ENCODE measurements around the gene CLDN19. TPM values are rescaled to one million over a fixed set of nuclear protein-coding genes. Genes with fewer than 3 reads are reported as not detected.

CLDN19 gene, protein sequence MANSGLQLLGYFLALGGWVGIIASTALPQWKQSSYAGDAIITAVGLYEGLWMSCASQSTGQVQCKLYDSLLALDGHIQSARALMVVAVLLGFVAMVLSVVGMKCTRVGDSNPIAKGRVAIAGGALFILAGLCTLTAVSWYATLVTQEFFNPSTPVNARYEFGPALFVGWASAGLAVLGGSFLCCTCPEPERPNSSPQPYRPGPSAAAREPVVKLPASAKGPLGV
- total RNA-seq = not detected

DNA sequence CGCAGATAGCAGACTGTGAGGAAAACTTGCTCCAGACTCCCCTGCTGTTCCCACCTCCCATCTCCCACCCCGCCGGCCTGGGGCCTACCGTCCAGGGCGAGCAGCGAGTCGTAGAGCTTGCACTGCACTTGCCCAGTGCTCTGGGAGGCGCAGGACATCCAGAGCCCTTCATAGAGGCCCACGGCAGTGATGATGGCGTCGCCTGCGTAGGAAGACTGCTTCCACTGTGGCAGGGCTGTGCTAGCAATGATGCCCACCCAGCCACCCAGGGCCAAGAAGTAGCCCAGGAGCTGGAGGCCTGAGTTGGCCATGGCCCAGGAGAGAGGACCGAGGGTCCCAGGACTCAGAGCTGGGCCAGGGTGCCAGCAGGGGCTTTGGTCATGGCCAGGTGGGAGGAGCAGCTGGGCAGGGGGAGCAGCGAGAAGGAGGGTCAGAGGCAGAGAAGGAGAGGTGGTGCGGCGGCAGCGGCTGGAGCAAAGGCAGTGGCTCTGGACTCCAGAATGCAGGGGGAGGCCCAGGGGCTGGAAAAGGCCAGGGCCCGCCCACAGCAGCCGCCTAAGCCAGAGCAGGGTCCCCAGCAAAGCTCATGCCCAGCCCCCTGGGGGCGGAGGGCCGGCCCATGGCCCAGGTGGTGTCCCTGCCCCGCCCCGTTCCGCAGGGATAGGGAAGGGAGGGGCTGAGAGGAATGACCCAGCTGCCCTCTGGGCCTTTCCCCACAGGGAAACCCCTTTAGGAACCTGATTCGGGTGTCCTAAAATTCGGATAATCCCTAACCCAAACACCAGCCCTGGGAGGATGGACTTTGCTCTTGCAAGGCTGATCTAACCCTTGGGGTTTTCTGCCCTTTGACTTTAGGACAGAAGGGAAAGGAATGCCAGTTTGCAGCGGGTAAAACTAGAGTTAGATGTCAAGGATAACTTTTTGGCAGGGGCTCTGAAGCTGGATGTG, at the start of gene CLDN19:
Gene CLDN19 (minus strand): TSS at position 484 of the 948 bp plus-strand sequence. CDS start 173 bp downstream, at position 311.
- ChIA-PET CTCF (no interaction called here), POLR2A (no interaction called here)

DNA sequence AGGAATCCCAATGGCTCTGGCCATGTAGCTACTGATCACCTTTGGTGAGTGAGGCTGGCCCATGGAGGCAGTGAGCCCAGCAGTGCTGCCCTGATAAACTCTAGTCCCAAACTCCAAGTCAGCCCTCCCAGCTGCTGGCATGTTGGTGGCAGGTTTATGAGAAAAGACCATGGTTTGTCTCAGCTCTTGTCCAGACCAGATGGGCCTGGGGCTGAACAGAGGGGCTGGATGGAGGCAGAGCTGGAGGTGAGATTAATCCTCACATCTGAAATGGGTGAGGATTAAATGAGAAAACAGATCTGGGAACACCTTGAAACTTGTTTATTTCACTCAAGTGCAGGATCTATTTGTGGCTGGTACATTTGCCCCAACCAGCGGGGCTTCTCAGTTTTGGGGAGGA, 48.0 kb upstream of the CLDN19 start:
- ChIA-PET POLR2A (no interaction called here), CTCF (no interaction called here)

DNA sequence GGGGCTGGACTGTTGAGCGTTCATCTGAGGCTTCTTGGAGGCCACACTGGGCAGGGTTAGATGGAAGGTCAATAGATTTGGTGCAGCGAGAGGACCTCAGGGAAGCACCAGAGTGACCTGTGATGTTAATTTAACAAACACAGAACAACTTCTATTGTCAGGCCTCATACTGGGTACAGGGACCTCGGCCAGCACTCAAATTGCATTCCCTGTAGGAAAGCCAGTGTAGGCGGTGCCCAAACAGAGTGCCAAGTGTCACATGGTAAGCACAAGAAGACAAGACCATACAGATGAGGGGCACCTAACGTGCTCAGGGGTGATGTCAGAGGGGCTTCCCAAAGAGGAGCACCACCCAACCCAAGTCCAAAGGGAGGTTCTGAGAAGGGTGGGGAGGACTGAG, 46.1 kb upstream of the CLDN19 start:
- ChIA-PET CTCF (no interaction called here), POLR2A (no interaction called here)

DNA sequence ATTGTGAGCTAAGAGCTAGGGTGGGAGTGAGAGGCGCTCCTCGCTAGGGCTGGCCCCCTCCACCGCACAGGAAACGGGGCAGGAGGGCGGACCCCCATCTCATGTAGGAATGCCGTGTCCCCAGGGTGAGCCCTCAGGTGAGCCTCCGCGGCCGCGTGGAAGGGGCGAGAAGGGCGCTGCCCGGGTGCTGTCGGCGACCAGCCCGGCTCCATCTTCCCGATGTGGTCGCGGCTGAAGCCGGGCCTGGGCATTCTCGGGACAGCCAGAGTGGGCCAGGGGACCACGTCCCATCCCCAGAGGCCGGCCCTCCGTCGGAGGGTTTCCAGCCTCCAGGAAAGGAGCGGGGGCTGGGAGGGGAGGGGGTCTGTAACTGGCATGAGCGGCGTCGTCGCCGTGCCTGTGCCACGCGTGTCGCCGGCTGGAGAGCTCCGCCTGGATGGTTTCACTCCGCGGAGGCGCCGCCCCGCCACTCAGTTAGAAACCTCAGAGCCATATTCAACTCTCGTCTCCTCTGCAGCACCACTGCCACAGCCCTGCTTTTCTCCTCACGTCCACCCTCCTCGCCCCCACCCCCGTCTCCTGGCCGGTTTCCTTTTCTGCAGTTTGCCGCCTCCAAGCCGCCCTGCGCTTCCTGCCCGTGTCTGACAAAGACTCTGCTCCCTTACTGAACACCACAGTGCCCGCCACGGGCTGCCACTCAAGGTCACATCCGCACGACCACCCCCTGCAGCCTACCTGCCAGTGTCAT, 45.1 kb upstream of the CLDN19 start, which contains the start of gene TMEM269:
Gene TMEM269 (plus strand): TSS at position 46 of the 748 bp plus-strand sequence. CDS start 4,903 bp downstream, outside the sequence.
- ChIA-PET CTCF (no interaction called here), POLR2A (no interaction called here)

DNA sequence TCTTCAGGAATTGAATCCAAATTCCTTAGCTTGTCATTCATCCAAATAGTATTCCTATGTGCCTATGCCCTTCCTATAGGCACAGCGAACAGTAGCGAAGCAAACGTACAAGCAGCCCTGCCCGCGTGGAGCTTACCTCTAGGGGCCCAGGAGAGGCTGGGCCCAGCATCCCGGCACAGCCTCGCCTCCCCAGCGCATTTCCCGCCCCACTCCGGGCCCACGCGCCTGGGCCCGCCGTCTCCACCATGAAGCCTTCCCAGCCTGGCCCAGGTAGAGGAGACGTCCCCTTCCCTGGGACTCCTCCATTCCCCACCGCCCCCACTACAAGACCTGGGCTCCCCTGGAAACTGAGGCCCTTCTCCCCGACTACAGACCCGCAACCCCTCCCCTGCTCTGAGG, 44.5 kb upstream of the CLDN19 start:
- CTCF ChIA-PET = no interaction called here

DNA sequence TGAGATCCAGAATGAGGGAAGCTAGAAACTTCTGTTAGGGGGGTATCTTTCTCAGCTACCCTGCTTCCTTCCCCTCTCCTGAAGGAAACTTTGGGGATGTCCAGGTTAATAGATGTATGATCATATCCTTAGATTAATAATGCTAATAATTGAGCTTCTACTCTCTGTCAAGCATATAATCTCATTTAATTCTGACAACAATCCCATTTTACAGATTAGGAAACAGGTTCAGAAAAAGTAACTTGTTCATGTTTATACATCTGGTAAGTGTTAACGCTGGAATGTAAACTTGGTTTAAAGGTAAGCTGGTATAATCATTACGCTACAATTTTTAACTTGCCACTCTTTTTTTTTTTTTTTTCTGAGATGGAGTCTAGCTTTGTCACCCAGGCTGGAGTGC, 43.1 kb upstream of the CLDN19 start:
- ChIA-PET CTCF (interaction anchor here (0.7 to 1.4 kb wide), 2 partner anchors 34 to 290 kb away, joined by 3 to 5 read pairs; no protein-coding TSS in a partner anchor), POLR2A (interaction anchor here (0.6 kb wide), 1 partner anchor 15 kb away, joined by 3 read pairs; no protein-coding TSS in a partner anchor)

More for the DNA sequence above, 44.5 kb upstream of the CLDN19 start:
- POLR2A ChIA-PET = interaction anchor here (1.1 kb wide), 1 partner anchor 17 kb away, joined by 4 read pairs; the partner anchor contains the start of genes C1orf50 and P3H1

DNA sequence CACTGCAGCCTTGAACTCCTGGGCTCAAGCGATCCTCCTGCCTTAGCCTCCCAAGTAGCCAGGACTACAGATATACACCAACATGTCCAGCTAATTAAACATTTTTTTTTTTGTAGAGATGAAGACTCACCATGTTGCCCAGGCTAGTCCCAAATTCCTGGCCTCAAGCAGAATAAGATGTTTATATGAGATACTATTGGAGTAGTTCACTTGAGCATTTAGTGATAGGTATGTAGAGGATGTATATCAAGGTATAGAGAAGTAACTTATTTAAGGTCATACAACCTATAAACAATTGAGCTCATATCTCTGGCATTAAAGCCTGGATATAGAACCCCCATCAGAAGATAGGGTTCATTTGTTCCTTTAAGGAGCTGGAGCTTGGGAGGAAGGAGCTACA, 40.1 kb upstream of the CLDN19 start:
- CTCF ChIA-PET = interaction anchor here (1.2 to 2.3 kb wide), 3 partner anchors 9 to 133 kb away, joined by 3 to 7 read pairs (median 4); partner anchors contain the start of genes C1orf50 and P3H1

DNA sequence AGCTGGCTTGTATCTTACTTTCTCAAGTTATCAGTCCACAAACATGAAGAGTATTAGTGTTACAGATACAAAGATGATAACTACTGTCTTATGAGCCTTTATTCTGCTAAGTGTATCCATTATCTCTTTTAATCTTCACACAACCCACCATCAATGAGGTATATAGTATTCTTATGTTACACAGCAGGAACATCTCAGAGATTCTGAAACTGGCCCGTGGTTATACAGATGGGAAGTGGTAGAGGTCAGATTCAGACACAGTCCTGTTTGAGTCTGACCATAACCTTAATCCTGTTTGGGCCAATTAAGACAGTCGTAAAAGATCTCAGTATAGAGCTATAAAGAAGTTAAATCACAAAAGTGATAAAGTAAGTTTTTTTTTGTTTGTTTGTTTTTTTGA, 39.7 kb upstream of the CLDN19 start:
- CTCF ChIA-PET = interaction anchor here (1.2 to 2.3 kb wide), 3 partner anchors 9 to 133 kb away, joined by 3 to 7 read pairs (median 4); partner anchors contain the start of genes C1orf50 and P3H1
- POLR2A ChIA-PET = no interaction called here

More for the DNA sequence above, 40.1 kb upstream of the CLDN19 start:
- POLR2A ChIA-PET = interaction anchor here (0.8 kb wide), 1 partner anchor 13 kb away, joined by 5 read pairs; the partner anchor contains the start of genes C1orf50 and P3H1

DNA sequence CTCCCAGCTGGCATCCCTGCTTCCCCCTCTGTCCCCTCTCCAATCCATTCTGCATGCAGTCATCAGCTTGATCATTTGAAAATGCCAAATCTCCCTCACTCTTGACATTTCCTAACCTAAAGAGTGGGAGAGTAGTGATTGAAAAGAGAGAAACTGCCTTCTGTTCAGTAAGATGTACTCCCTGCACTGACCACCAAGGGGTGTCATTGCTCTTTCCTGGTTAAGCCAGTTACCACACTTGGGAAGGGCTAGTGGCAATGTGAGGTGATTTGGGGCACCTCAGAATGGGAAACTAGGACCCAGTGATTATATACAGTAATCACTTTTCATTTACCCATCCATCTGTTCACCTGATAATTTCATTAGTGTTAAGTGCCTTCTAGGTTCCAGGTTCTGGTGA, 37.8 kb upstream of the CLDN19 start:
- POLR2A ChIA-PET = interaction anchor here (1.2 kb wide), 1 partner anchor 11 kb away, joined by 3 read pairs; the partner anchor contains the start of genes C1orf50 and P3H1
- CTCF ChIA-PET = interaction anchor here (1.0 to 1.3 kb wide), 4 partner anchors 10 to 145 kb away, joined by 3 to 4 read pairs (median 3); partner anchors contain the start of gene ZNF691

DNA sequence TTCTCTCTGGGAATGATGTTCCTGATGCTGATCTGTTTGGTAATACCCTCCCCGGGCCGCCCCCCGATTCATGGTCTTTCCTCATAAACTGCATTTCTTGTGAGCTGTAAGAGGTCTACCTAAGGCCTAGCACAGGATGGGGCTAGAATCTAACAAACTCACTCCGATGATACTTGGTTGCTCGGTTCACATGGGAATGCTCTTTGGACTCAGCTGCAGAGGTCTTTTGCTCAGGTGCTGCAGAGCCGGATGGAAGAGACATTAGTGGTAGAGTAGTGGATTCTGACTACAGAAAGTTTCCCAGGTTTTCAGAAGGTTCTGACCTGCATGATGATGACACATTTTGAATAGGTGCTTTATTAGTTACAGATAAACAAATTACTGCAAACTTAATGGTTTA, 36.5 kb upstream of the CLDN19 start:
- ChIA-PET POLR2A (no interaction called here), CTCF (interaction anchor here (1.1 to 1.3 kb wide), 2 partner anchors 8 to 137 kb away, joined by 4 read pairs; no protein-coding TSS in a partner anchor)

DNA sequence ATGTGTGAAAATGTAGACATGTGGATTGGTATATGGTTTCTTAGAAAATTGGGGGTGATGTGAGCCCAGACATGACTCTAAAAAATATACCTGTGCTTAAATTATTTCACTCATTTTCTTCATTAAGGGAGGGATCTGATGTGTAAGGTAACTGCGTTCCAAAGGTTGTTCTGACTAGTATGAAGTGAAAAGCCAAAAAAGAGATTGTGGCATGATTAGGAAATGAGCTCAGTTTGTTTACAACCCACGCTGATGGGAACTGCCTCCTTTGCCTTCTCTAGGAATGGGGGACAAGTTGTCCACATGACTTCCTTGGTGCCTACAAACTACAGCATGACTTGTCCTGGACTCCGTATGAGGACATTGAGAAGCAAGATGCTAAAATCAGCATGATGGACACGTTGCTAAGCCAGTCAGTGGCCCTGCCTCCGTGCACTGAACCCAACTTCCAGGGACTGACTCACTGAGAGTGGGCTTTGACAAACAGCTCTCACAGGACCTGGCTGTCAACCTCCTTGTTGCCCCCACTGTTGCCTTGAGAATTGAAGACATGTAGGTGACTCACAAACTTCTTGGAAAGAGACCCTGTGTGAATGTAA, 35.0 kb upstream of the CLDN19 start:
- ChIA-PET POLR2A (no interaction called here), CTCF (interaction anchor here (0.6 kb wide), 1 partner anchor 856 kb away, joined by 4 read pairs; no protein-coding TSS in a partner anchor)

DNA sequence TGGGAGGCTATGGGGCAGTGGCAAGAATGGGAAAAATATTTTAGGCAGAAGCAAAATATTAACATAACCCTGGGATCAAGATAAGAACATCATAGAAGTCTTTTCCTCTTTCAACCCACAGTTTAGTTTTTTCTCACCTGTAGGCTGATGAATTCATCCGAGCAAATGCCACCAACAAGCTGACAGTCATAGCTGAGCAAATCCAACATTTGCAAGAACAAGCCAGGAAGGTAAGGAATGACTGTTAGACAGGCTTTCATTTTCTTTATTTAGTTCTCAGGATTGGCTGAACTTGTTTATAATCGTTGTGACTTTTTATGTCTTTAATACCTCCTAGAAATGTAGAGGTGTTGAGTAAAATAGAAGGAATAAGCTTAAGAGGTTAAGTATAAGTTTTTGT, 33.4 kb upstream of the CLDN19 start:
- ChIA-PET POLR2A (no interaction called here), CTCF (interaction anchor here (0.7 kb wide), 1 partner anchor 10 kb away, joined by 3 read pairs; no protein-coding TSS in a partner anchor)

DNA sequence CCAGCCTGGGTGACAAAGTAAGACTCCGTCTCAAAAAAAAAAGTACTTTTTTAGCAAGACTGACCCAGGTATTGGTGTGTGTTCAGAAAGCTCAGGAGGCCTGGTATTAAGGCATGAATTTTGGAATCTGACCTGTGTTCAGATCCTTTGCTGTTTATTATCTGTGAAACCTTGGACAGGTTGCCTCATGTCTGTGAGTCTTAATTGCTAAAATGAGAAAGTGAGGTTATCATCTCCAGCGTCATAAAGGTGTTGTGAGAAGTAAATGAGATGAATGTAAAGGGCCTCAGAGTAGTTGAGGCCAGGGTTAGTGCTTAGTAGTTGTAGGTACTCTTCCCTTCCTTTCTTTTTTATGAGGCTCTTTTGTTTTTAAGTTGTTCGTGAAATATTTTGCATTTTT, 29.8 kb upstream of the CLDN19 start:
- POLR2A ChIA-PET = no interaction called here

DNA sequence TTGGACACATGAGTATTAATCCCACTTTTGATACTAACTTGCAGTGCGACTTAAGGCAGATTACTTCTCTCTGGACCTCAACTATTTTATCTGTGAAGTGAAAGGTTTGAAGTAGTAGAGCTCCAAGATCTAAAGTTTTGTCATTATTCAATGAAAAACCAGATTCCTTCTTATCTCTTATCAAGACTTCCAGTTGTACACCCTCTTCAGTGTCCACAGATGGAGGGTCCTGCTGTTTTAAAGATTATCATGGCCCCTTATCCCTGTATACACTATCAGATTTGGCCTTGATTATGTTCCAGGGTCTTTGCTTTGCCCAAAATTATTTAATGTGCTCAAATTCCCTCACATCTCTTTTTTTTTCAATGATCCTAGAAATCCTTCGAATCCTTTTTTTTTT, 28.1 kb upstream of the CLDN19 start:
- POLR2A ChIA-PET = interaction anchor here (0.7 to 1.8 kb wide), 3 partner anchors 14 to 78 kb away, joined by 3 to 15 read pairs (median 4); partner anchors contain the start of gene ZNF691
- CTCF ChIA-PET = interaction anchor here (1.5 to 2.3 kb wide), 4 partner anchors 9 to 305 kb away, joined by 4 to 7 read pairs (median 5); partner anchors contain the start of gene ZNF691

More for the DNA sequence above, 29.8 kb upstream of the CLDN19 start:
- CTCF ChIA-PET = no interaction called here

DNA sequence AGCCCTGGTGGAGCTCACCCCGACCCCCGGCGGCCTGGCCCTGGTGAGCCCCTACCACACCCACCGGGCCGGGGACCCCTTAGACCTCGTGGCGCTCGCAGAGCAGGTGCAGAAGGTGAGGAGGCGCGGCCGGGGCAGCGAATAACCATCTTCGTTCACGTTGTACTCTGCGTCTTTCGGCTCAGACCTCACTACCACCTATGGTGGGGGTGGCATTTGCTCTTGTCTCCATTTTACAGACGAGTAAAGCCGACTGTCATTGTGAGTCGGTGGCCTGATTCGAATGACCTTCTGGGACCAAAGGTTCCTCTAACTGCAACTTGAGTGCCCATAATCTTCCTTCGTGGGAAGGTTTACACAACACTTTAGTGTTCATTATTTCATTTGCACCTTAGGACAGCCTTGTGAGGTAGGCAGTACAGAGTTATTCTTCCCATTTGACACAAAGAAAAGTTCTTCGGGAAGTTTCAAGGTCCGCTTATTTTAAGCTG, 27.5 kb upstream of the CLDN19 start:
- CTCF ChIA-PET = interaction anchor here (0.8 to 2.3 kb wide), 9 partner anchors 9 to 306 kb away, joined by 3 to 8 read pairs (median 4); partner anchors contain the start of genes ERMAP, YBX1 and ZNF691
- POLR2A ChIA-PET = interaction anchor here (0.6 to 2.1 kb wide), 9 partner anchors 13 to 433 kb away, joined by 3 to 22 read pairs (median 4); partner anchors contain the start of genes PPIH, YBX1 and ZNF691

DNA sequence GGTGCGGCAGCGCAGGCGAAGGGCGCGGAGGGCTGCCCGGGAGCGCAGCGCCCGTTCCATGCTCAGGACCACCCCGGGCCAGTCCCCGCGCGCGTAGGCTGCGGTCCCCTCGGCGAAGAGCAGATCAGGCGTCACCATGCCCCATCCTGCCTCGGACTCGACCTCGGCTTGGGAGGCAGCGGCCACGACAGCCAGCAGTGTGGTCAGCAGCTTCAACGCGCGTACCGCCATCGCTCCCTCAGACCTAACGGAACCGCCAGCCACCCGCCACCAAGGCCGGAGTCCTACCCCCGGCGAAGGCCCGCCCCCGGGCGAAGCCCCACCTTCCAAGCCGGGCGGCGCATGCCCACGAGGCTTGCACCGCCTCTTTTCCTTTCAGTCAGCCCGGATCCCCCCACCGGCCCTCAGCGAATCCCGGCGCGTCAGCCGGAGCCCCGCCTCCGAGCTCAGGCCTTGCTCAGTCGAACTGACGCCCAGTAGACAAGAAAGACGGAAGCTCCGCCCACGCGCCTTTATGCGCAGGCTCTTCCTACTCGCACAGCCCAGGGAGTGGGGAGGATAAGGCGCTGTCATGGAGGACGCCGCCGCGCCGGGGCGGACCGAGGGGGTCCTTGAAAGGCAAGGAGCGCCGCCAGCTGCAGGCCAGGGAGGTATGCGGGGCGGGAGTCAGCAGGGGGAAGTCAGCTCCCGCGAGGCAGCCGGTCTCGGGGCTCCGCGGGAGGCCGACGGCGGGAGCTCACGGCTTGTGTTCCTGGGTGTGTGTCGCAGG, 26.9 kb upstream of the CLDN19 start, which contains the start of the genes C1orf50 and P3H1:
Gene C1orf50 (plus strand): TSS at position 509 of the 769 bp plus-strand sequence. CDS start 63 bp downstream, at position 572.
Gene P3H1 (minus strand): TSS at position 288 of the 769 bp plus-strand sequence. CDS start 57 bp downstream, at position 231.
- POLR2A ChIA-PET = interaction anchor here (0.5 to 2.1 kb wide), 16 partner anchors 11 to 485 kb away, joined by 3 to 22 read pairs (median 3); partner anchors contain the start of genes PPIH, YBX1 and ZNF691
- CTCF ChIA-PET = interaction anchor here (0.5 to 2.3 kb wide), 12 partner anchors 8 to 307 kb away, joined by 3 to 8 read pairs (median 4); partner anchors contain the start of genes ERMAP, YBX1 and ZNF691
